ENCODE measurements around the gene CDK14.
"Not testable (repeated sequence)": the region's sequence is repeated elsewhere in the genome, so short reads cannot be mapped to it uniquely, and the experiment has no call there.

Gene CDK14

GRCh38 chr7:90629297-90629918 lies 33.3 kb downstream of the CDK14 start:
- peak; percentile 60 for DNase-seq (ENCODE audit: low read depth)

GRCh38 chr7:90631502-90631901 lies 35.4 kb downstream of the CDK14 start:
- DNase-seq (ENCODE audit: low read depth), result no peak

- not testable (repeated sequence) for DNase-seq (ENCODE audit: low read depth)
Measured at GRCh38 chr7:90639683-90640082, 43.6 kb downstream of the CDK14 start.

GRCh38 chr7:90642978-90643377 lies 46.9 kb downstream of the CDK14 start:
- no peak for DNase-seq (ENCODE audit: low read depth)

GRCh38 chr7:90645784-90646183 lies 49.7 kb downstream of the CDK14 start:
- DNase-seq (ENCODE audit: low read depth), result no peak

- DNase-seq (ENCODE audit: low read depth), result peak; percentile 40
Measured at GRCh38 chr7:90648107-90648506, 52.0 kb downstream of the CDK14 start.

GRCh38 chr7:90648834-90649233 lies 52.7 kb downstream of the CDK14 start:
- DNase-seq (ENCODE audit: low read depth), result no peak

- no peak for DNase-seq (ENCODE audit: low read depth)
Measured at GRCh38 chr7:90654718-90655427, 58.8 kb downstream of the CDK14 start.

- DNase-seq (ENCODE audit: low read depth), result peak; percentile 93
Measured at GRCh38 chr7:90655566-90655965, 59.4 kb downstream of the CDK14 start.

GRCh38 chr7:90657481-90657880 lies 61.4 kb downstream of the CDK14 start:
- no peak for DNase-seq (ENCODE audit: low read depth)

GRCh38 chr7:90660100-90660499 lies 64.0 kb downstream of the CDK14 start:
- no peak for DNase-seq (ENCODE audit: low read depth)

- no peak for DNase-seq (ENCODE audit: low read depth)
Measured at GRCh38 chr7:90660819-90661218, 64.7 kb downstream of the CDK14 start.

- peak; percentile 42 for DNase-seq (ENCODE audit: low read depth)
Measured at GRCh38 chr7:90661290-90662151, 65.4 kb downstream of the CDK14 start.

GRCh38 chr7:90663176-90663575 lies 67.1 kb downstream of the CDK14 start:
- no peak for DNase-seq (ENCODE audit: low read depth)

- DNase-seq (ENCODE audit: low read depth), result peak; percentile 69
Measured at GRCh38 chr7:90666186-90666585, 70.1 kb downstream of the CDK14 start.

GRCh38 chr7:90668992-90669391 lies 72.9 kb downstream of the CDK14 start:
- DNase-seq (ENCODE audit: low read depth), result no peak

GRCh38 chr7:90669492-90669891 lies 73.4 kb downstream of the CDK14 start:
- DNase-seq (ENCODE audit: low read depth), result no peak

- DNase-seq (ENCODE audit: low read depth), result no peak
Measured at GRCh38 chr7:90671571-90671970, 75.5 kb downstream of the CDK14 start.

- no peak for DNase-seq (ENCODE audit: low read depth)
Measured at GRCh38 chr7:90672210-90672609, 76.1 kb downstream of the CDK14 start.

GRCh38 chr7:90674625-90675024 lies 78.5 kb downstream of the CDK14 start:
- DNase-seq (ENCODE audit: low read depth), result no peak

GRCh38 chr7:90675982-90676381 lies 79.9 kb downstream of the CDK14 start:
- DNase-seq (ENCODE audit: low read depth), result no peak

GRCh38 chr7:90677486-90678404 lies 81.6 kb downstream of the CDK14 start:
- DNase-seq (ENCODE audit: low read depth), result no peak

Data from iris pigment epithelial cell (primary cell).